Smooth muscle cell (in vitro differentiated cells): Measurements from ENCODE around the gene YPEL1. TPM values are rescaled to one million over a fixed set of nuclear protein-coding genes. Genes with fewer than 3 reads are reported as not detected.

Experiments used
- DNase-seq: peaks from one replicate; lab custom pipeline; 2025; ENCODE audit not compliant: unreplicated experiment; lab: John Stamatoyannopoulos, UW
- H2AFZ ChIP-seq: fragments of 200-600 bp; sonication (generic); 2 replicates; pipeline ENCODE4 v1.6.0; 2016; ENCODE audit warnings: antibody characterized with exemption, low read depth, mild to moderate bottlenecking
- H3F3A ChIP-seq: fragments of 200-600 bp; sonication (generic); 2 replicates; pipeline ENCODE4 v1.6.0; 2017; ENCODE audit warnings: antibody characterized with exemption, low read depth
- H3K27ac ChIP-seq: fragments of 200-600 bp; sonication (generic); 2 replicates; pipeline ENCODE4 v1.5.1; 2016; ENCODE audit warnings: low read depth, mild to moderate bottlenecking
- H3K27me3 ChIP-seq: fragments of 200-600 bp; sonication (generic); 2 replicates; pipeline ENCODE4 v1.6.1; 2016; ENCODE audit warnings: low read depth, mild to moderate bottlenecking
- H3K36me3 ChIP-seq: fragments of 200-600 bp; sonication (generic); 2 replicates; pipeline ENCODE4 v1.5.1; 2016; ENCODE audit warnings: low read depth
- H3K4me1 ChIP-seq: fragments of 200-600 bp; sonication (generic); 2 replicates; pipeline ENCODE4 v1.5.1; 2016; ENCODE audit warnings: low read depth
- H3K4me2 ChIP-seq: fragments of 200-600 bp; sonication (generic); 2 replicates; pipeline ENCODE4 v1.6.0; 2016; ENCODE audit warnings: mild to moderate bottlenecking
- H3K4me3 ChIP-seq: fragments of 200-600 bp; sonication (generic); 2 replicates; pipeline ENCODE4 v1.5.1; 2016; ENCODE audit warnings: mild to moderate bottlenecking
- H3K79me2 ChIP-seq: fragments of 200-600 bp; sonication (generic); 2 replicates; pipeline ENCODE4 v1.6.0; 2016; ENCODE audit warnings: low read depth, mild to moderate bottlenecking
- H3K9ac ChIP-seq: fragments of 200-600 bp; sonication (generic); 2 replicates; pipeline ENCODE4 v1.6.0; 2016; ENCODE audit warnings: low read depth
- H3K9me3 ChIP-seq: fragments of 200-600 bp; sonication (generic); replicated peaks from 2 replicates; pipeline ENCODE4 v1.5.1; 2016; ENCODE audit warnings: low read depth
- H4K20me1 ChIP-seq: fragments of 200-600 bp; sonication (generic); 2 replicates; pipeline ENCODE4 v1.6.0; 2016; ENCODE audit warnings: low read depth
- WGBS: methylation state at CpG from one replicate; pipeline ENCODE4 v1.1.7; 2016; ENCODE audit warnings: low lambda C conversion rate; 5-methylcytosine and 5-hydroxymethylcytosine counted together
- polyA plus RNA-seq: library from polyadenylated mRNA; unstranded; fragments of >200 nt; fragmentation: Nextera tagmentation; extraction: Ambion mirVana; gene quantifications from 2 replicates; pipeline ENCODE4 v1.2.1, GENCODE V29; 2016
- total RNA-seq: library from RNA; depleted of rRNA; stranded (reverse); fragments of >200 nt; gene quantifications from 2 replicates; pipeline ENCODE4 v1.2.3, GENCODE V29; 2014
- TF ChIP-seq, protein P1 (sequence below): fragments of 200-600 bp; sonication (generic); IDR thresholded peaks from 2 replicates; pipeline ENCODE4 v1.5.1; 2017; ENCODE audit warnings: borderline replicate concordance, mild to moderate bottlenecking, antibody characterized with exemption; ENCODE audit not compliant: insufficient read depth, poor library complexity, severe bottlenecking

YPEL1 gene
- total and polyA plus RNA-seq, 2 experiments from 2014 or later: 1.8 to 4.1 TPM

DNA sequence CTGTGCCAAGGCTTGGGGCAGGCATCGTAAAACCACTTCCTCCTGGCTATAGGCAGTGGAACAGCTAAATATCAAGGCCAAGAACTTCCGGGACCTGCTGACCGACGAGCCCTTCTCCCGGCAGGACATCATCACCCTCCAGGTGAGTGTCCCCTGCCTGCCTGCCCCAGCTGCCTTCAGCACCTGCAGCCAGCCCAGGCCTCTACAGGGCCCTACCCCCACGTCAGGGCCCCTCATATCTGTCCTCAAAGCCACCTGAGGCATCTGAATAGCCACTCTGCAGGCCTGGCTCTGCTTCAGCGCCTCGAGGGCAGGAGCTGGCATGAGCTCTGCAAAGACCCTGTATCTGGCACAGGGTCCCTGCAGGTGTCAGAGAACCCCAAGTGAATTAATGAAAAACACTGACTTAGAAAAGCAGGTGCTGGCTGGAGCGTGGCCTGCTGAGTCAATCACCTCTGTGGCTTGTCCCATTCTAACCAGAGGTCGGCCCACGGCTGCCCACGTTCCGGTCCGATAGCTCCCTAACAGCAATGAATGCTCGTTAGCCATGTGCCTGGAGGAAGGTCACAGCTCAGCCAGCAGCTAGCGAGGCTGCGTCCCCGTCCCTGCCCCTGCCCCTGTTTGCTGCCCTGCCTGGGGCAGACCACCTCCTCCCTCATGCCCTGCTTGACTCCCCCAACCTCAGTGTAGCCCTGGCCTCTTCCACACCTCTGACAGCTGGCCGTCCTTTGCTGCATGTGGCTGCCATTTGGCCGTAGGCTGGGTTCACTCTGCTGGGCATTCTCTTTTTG is 53.0 kb downstream of the YPEL1 start:
- Histone ChIP-seq H3K79me2 (no peaks in the 10 kb centered on the region), H3K27ac (no peak overlapping the region), H3K4me2 (no peak overlapping the region), H3K27me3 (no peaks in the 10 kb centered on the region), H3K9me3 (no peaks in the 10 kb centered on the region), H3K4me3 (no peak overlapping the region), H3F3A (no peaks in the 10 kb centered on the region), H2AFZ (no peak overlapping the region), H3K4me1 (no peaks in the 10 kb centered on the region), H4K20me1 (no peaks in the 10 kb centered on the region), H3K9ac (no peak overlapping the region), H3K36me3 (no peaks in the 10 kb centered on the region)
- WGBS: 97% methylated on average over 20 of the region's 20 CpGs
- DNase-seq: no peak
- TF ChIP-seq, protein P1, sequence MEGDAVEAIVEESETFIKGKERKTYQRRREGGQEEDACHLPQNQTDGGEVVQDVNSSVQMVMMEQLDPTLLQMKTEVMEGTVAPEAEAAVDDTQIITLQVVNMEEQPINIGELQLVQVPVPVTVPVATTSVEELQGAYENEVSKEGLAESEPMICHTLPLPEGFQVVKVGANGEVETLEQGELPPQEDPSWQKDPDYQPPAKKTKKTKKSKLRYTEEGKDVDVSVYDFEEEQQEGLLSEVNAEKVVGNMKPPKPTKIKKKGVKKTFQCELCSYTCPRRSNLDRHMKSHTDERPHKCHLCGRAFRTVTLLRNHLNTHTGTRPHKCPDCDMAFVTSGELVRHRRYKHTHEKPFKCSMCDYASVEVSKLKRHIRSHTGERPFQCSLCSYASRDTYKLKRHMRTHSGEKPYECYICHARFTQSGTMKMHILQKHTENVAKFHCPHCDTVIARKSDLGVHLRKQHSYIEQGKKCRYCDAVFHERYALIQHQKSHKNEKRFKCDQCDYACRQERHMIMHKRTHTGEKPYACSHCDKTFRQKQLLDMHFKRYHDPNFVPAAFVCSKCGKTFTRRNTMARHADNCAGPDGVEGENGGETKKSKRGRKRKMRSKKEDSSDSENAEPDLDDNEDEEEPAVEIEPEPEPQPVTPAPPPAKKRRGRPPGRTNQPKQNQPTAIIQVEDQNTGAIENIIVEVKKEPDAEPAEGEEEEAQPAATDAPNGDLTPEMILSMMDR: no peak

- Histone ChIP-seq H3K36me3 (no peaks in the 10 kb centered on the region), H3K9ac (no peak overlapping the region), H3K4me1 (no peaks in the 10 kb centered on the region), H3F3A (no peaks in the 10 kb centered on the region), H3K27ac (no peak overlapping the region), H3K27me3 (no peaks in the 10 kb centered on the region), H3K4me3 (no peak overlapping the region), H3K4me2 (no peak overlapping the region), H3K9me3 (no peaks in the 10 kb centered on the region), H4K20me1 (no peaks in the 10 kb centered on the region), H3K79me2 (no peaks in the 10 kb centered on the region), H2AFZ (no peak overlapping the region)
- TF ChIP-seq, protein P1: no peak
- DNase-seq: no peak
- WGBS: 81% methylated on average over 24 of the region's 24 CpGs
Measured at GRCh38 chr22:21681566-21682370, 53.8 kb downstream of the YPEL1 start.

GRCh38 chr22:21680830-21681565 is 54.6 kb downstream of the YPEL1 start:
- Histone ChIP-seq H3K36me3 (no peaks in the 10 kb centered on the region), H2AFZ (no peak overlapping the region), H3K79me2 (no peaks in the 10 kb centered on the region), H3K4me2 (no peak overlapping the region), H3K9ac (no peak overlapping the region), H3K4me1 (no peaks in the 10 kb centered on the region), H3F3A (no peaks in the 10 kb centered on the region), H3K27me3 (no peaks in the 10 kb centered on the region), H3K9me3 (no peaks in the 10 kb centered on the region), H3K4me3 (no peak overlapping the region), H3K27ac (no peak overlapping the region), H4K20me1 (no peaks in the 10 kb centered on the region)
- TF ChIP-seq, protein P1: no peak
- no peak for DNase-seq
- 95% methylated on average over 21 of the region's 21 CpGs for WGBS
